ENCODE results near the gene PTCSC3. TPM values are rescaled to one million over a fixed set of nuclear protein-coding genes. Genes with fewer than 3 reads are reported as not detected.

Gene PTCSC3
- total RNA-seq, 4 donors from 2014 or later, result not detected

DNA sequence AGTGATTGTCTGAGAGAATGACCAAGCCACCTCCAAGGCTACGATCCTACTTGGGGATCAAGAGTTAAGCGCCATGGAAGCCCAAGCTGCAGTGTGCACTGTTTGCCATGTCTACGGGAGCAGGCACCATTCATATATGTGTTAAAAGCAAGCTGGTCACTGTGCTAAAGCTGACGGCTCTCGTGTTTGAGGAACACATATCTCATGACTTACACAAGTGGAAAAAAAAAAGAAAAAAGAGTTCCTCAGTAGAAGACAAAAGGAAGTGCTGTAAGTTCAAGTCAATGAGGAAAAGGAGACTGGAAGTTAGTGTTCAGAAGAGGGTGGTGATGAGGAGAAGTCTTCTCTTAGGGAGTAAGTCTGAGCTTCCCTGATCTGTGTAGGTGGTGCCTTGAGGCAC lies 4.9 kb upstream of the PTCSC3 start:
- Histone ChIP-seq H3K4me3 (no peak overlapping the region), H3K36me3 (no peaks in the 10 kb centered on the region), H3K27ac (no peak overlapping the region), H3K9me3 (peaks cover 0 to 8% (median 0%) of the 10 kb centered on the region in 3 donors), H3K4me1 (no peaks in the 10 kb centered on the region), H3K27me3 (no peaks in the 10 kb centered on the region)
- ATAC-seq, result no peak
- TF ChIP-seq, protein P1, sequence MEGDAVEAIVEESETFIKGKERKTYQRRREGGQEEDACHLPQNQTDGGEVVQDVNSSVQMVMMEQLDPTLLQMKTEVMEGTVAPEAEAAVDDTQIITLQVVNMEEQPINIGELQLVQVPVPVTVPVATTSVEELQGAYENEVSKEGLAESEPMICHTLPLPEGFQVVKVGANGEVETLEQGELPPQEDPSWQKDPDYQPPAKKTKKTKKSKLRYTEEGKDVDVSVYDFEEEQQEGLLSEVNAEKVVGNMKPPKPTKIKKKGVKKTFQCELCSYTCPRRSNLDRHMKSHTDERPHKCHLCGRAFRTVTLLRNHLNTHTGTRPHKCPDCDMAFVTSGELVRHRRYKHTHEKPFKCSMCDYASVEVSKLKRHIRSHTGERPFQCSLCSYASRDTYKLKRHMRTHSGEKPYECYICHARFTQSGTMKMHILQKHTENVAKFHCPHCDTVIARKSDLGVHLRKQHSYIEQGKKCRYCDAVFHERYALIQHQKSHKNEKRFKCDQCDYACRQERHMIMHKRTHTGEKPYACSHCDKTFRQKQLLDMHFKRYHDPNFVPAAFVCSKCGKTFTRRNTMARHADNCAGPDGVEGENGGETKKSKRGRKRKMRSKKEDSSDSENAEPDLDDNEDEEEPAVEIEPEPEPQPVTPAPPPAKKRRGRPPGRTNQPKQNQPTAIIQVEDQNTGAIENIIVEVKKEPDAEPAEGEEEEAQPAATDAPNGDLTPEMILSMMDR (IDR thresholded peaks at IDR 0.05), result no peak
- no peak for TF ChIP-seq POLR2AphosphoS5 (IDR thresholded peaks at IDR 0.05)
- no peak for TF ChIP-seq POLR2A (IDR thresholded peaks at IDR 0.05)
- TF ChIP-seq EP300 (IDR thresholded peaks at IDR 0.05), result no peak
- 75 to 90% methylated on average over 2 to 5 of the region's 5 CpGs for WGBS, 2 donors (ENCODE audit: low coverage in 1 of 2)

DNA sequence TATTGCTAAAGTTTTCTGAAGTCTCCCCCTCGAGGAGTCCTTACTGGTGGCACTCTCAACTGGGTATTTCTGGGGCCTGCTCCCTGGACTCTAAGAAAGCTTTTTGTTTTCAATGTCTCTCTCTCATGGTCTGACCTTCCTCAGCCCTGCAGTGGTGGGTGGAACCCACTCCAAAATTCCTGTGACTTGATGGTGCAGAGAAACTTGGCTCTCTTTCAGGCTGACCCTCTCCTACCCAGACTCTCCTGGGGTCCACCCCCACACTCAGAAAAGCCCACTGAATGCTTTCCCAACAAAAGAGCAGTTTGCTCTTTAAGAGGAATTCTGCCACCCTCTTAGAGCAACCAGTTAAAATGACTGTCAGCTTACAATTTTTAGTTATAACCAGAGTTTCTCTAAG lies 967 bp upstream of the PTCSC3 start:
- Histone ChIP-seq H3K4me3 (no peak overlapping the region), H3K9me3 (no peaks in the 10 kb centered on the region), H3K27ac (no peak overlapping the region), H3K4me1 (no peaks in the 10 kb centered on the region), H3K27me3 (no peaks in the 10 kb centered on the region), H3K36me3 (no peaks in the 10 kb centered on the region)
- no peak for ATAC-seq
- no peak for TF ChIP-seq POLR2AphosphoS5 (IDR thresholded peaks at IDR 0.05)
- no peak for TF ChIP-seq POLR2A (IDR thresholded peaks at IDR 0.05)
- TF ChIP-seq, protein P1 (IDR thresholded peaks at IDR 0.05), result no peak
- TF ChIP-seq EP300 (IDR thresholded peaks at IDR 0.05), result no peak
- WGBS, 2 donors (ENCODE audit: low coverage in 1 of 2), result 60 to 75% methylated on average over 1 of the region's 1 CpG

DNA sequence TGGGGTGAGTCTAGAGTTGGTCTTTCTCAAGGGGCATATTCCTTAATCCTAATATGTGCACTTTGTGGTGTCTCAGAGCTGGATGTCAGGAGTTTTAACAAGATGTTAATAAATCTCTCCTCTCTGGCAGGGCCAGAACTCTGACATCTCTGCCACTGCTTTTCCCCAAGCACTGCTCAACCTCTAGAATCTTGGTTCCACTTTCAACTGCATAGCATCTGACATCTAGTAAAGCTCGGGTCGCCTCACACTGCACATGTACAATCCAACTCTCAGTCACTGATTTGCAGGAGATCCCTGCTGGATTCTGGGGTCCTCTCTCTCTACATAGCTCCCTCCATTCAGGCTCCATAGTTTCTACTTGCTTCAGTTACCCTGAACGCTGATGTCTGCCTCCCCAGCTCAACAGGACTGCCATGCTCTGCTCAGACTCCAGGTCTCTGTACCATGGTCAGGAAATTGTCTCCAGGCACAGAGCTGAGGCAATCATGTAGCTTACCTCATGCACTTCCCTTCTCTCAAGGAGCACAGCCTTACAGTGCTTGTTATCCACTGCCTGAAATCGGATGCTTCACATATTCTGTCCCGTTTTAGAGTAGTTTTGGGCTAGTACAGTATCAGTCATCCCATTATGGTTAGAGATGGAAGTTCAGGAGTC lies 1.6 kb downstream of the PTCSC3 start:
- Histone ChIP-seq H3K36me3 (no peaks in the 10 kb centered on the region), H3K4me1 (no peaks in the 10 kb centered on the region), H3K4me3 (no peak overlapping the region), H3K27ac (no peak overlapping the region), H3K9me3 (no peaks in the 10 kb centered on the region), H3K27me3 (peaks cover 4% of the 10 kb centered on the region)
- TF ChIP-seq, protein P1 (IDR thresholded peaks at IDR 0.05), result no peak
- TF ChIP-seq EP300 (IDR thresholded peaks at IDR 0.05), result no peak
- TF ChIP-seq POLR2AphosphoS5 (IDR thresholded peaks at IDR 0.05), result no peak
- no peak for TF ChIP-seq POLR2A (IDR thresholded peaks at IDR 0.05)
- WGBS, 2 donors (ENCODE audit: low coverage in 1 of 2), result 93 to 96% methylated on average over 3 to 4 of the region's 5 CpGs
- no peak for ATAC-seq

DNA sequence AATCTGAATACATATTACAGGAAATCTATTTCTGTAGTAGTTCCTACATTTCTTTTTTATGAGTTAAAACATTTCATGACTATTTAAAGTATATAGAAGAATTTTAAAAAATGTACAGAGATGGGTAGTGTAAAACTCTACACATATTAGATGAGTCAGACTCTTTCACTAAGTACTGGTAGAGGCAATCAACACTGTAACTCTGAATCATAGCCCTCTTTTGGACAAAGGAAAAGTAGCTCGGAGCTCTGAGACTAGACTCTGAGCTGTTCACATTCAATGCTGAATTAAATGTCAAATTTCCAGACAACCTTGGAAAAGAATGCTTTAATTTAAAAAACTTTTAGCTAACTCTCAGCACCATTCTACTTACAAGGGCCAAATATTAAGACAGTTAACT lies 3.4 kb downstream of the PTCSC3 start:
- H3K36me3 ChIP-seq, result no peaks in the 10 kb centered on the region
- TF ChIP-seq POLR2A (IDR thresholded peaks at IDR 0.05), result no peak
- no peak for TF ChIP-seq EP300 (IDR thresholded peaks at IDR 0.05)
- no peak for TF ChIP-seq POLR2AphosphoS5 (IDR thresholded peaks at IDR 0.05)
- TF ChIP-seq, protein P1 (IDR thresholded peaks at IDR 0.05), result no peak
- H3K9me3 ChIP-seq, result no peaks in the 10 kb centered on the region
- no peak for ATAC-seq
- H3K4me3 ChIP-seq, result no peak overlapping the region
- no peak overlapping the region for H3K27ac ChIP-seq
- peaks cover 4% of the 10 kb centered on the region for H3K27me3 ChIP-seq
- WGBS, 2 donors (ENCODE audit: low coverage in 1 of 2), result 31 to 46% methylated on average over 1 of the region's 1 CpG
- H3K4me1 ChIP-seq, result no peaks in the 10 kb centered on the region

DNA sequence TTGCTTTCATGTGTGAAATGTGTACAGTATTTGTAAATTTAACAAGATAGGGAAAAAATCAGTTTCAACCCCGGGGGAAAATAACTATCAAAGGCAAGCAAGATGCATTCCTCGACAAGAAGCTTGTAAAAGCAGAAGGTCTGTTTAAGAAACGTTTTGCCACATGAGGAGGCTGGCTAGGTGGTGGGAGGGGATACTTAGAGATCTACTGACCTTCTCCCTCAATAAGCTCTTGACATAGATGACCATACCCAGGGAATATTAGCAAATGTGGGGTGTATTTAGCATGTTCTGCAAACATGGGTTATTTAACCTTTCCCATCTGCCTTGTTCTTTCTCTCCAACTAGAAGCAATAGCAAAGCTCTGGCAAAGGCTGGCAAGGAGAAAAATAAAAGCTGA lies 4.9 kb downstream of the PTCSC3 start:
- 39% methylated on average over 3 of the region's 3 CpGs; no CpG with 5 or more reads in 1 of the 2 donors for WGBS, 2 donors (ENCODE audit: low coverage in 1 of 2)
- TF ChIP-seq POLR2A (IDR thresholded peaks at IDR 0.05) (no peak), EP300 (IDR thresholded peaks at IDR 0.05) (no peak), POLR2AphosphoS5 (IDR thresholded peaks at IDR 0.05) (no peak)
- TF ChIP-seq, protein P1 (IDR thresholded peaks at IDR 0.05), result no peak
- no peak for ATAC-seq

More for the DNA sequence above, 4.9 kb downstream of the PTCSC3 start:
- H3K27me3 ChIP-seq, result peaks cover 4% of the 10 kb centered on the region
- no peak overlapping the region for H3K4me3 ChIP-seq
- H3K27ac ChIP-seq, result no peak overlapping the region
- no peaks in the 10 kb centered on the region for H3K4me1 ChIP-seq
- H3K36me3 ChIP-seq, result no peaks in the 10 kb centered on the region
- H3K9me3 ChIP-seq, result no peaks in the 10 kb centered on the region

Data from gastroesophageal sphincter (tissue), 4 donors.